GM21390 (cell line): Measurements from ENCODE around the gene CUL4A.
A peak's percentile ranks its signal among the peaks of the same experiment; 100 is the strongest.

Source experiments
- ATAC-seq: cut with Tn5 transposase; IDR thresholded peaks from one replicate; pipeline ENCODE4 v1.9.1; 2021; ENCODE audit not compliant: unreplicated experiment

Gene CUL4A

DNA sequence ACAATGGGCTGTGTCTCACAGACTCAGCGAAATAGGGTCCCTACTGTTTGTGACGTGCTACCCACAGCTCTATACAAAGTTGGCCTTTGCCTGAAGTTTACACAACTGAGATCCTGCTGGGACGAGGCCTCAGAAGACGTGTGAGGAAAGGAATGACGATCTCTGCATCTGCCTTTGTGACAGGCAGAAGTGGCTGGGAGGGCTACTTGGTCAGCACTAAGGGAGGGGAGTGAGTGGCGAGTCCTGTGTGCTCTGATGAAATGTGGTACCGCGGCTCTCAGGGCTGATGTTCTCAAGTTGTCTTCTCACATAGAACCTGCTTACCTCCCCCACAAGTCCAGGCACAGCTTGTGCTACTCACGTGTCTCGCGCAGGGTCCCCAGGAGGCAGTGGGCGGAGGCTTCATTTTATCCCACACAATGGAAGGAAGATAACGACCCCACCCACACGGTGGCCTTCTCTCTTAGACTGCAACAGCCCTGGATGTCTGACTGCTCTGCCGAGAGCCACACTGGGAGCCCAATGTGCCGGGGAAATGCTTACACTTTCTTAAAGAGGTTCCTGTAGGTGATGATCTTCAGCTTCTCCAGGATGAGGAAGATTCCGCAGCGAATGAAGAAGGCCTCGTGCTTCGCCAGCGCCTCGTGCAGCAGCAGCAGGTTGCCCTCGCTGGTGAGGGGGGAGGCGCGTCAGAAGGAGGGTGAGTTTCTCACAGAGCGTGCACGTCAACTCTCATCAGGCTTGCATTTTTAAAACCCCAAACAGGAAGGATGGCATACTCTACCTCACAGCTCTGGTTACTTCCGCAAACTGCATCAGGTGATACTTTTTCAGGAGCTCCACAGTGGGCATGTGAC, 29.8 kb upstream of the CUL4A start:
- ATAC-seq, result no peak

DNA sequence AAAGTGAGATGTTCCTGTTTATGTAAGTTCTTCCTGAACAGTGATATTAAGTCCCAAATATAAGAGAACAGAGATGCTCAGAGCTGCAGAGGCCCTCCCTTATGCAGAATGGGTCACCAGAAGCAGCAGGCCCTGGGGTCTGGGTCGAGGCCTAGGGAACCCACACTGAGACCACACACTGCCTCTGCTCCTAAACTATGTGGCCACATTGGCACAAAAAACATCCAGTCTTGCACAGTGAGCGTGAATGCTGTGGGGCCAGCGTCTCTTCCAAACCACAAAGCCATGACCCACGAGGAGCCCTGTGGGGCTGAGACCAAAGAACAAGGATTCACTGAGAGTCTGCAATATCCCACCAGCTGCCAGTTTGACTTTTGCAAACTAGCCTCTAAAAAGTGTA, 27.4 kb upstream of the CUL4A start:
- ATAC-seq, result no peak

DNA sequence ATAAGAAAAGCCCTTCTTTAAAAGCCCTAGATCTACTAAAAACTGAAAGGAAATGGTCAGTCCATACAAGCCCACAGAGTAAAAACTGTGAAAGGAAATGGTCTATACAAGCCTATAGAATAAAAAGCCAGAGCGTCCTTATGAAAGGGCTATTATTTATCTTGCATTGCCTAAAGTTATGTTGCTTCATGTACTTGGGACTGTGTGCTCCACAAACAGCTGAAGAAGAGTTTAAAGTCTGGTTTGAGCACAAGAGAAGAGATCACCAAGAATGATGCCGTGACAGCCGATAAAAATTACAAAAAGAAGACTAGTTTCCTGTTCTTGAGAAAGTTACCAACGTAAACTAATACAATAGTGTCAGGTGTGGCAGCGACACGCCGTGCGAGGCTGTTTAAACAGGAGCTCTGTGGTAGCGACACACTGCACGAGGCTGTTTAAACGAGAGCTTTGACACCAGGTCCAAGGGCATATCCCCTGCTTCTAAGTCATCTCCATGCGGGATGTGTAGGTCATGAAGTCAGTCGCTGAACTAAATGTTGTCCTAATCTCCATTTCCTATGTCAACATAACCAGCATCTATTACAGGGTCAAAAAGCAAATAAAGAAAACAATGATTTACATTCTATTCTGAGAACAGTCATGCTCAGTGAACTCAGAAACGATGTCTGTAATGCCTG, 25.8 kb upstream of the CUL4A start:
- ATAC-seq, result no peak

DNA sequence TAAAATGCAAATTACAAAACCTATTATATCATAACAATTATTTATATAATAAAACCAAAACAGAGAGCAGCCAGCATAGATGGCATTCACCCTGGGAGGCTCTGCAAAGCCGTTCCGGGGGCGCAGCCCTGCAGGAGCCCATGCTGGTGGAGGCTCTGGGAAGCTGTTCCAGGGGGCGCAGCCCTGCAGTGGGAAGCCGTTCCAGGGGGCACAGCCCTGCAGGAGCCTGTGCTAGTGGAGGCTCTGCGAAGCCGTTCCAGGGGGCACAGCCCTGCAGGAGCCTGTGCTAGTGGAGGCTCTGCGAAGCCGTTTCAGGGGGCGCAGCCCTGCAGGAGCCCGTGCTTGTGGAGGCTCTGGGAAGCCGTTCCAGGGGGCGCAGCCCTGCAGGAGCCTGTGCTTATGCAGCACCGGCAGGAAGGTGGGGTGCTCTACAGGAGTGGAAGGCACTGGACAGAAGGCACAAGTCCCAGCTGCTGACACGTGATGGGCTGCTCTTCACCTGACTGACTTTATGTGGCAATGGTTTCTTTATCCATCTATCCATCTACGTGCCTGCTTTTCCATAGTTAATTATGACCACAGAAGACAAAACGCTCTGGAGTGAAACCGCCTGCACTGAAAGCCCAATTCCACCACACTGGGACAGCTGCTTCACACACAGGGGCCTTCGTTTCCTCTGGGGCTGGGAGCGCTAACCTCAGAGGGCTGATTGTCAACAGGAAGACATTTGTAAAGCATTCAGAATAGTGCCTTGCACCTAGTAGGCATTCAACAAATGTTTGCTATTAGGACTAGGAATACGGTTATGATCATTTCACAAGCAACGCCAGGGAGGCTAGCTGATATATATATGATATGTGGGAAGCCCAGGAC, 24.6 kb upstream of the CUL4A start:
- no peak for ATAC-seq

DNA sequence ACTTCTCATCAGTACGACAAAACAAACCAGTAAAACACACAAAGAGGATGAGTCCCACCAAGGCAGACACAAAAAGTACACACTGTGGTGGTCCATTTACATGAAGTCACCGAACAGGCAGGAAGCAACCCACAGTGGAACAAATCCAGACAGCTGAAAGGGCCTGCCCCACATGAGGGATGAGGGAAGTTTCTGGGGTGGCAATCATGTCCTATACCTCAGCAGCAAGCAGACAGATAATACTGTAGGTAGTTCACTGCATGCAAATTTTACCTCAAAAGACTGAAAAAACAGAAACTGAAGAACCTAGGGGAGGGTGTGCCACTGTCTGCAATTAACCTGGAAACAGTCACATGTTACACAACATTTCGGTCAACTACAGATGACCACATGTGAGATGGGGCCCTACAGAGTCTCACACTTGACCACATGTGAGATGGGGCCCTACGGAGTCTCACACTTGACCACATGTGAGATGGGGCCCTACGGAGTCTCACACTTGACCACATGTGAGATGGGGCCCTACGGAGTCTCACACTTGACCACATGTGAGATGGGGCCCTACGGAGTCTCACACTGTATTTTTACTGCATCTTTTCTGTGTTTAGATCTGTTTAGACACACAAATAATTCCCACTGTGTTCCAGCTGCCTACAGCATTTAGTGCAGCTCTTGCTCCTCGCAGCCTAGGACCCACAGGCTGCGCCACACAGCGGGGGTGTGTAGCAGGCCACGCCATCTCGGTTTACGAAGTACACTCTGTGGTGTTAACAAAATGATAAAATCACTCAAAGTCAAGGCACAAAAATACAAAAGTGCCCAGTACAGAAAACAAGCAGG, 23.1 kb upstream of the CUL4A start:
- ATAC-seq, result peak; percentile 84

DNA sequence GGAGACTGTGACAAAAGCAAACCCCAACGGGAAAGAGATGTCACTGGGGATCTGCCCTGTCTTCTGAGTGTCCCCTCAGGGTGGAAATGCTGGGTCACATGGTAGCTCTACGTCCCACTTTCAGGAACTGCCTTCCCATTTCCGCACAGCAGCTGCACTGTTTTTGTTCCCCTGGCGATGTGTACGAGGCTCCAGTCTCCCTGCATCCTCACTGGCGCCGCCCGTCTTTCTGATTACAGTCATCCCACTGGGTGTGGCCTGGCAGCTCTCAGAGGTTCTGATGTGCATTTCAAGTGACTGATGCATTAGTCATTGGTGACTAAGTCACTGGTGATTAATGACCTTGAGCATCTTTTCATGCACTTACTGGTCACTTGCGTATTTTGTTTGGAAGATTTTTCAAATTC, 22.1 kb upstream of the CUL4A start:
- no peak for ATAC-seq

DNA sequence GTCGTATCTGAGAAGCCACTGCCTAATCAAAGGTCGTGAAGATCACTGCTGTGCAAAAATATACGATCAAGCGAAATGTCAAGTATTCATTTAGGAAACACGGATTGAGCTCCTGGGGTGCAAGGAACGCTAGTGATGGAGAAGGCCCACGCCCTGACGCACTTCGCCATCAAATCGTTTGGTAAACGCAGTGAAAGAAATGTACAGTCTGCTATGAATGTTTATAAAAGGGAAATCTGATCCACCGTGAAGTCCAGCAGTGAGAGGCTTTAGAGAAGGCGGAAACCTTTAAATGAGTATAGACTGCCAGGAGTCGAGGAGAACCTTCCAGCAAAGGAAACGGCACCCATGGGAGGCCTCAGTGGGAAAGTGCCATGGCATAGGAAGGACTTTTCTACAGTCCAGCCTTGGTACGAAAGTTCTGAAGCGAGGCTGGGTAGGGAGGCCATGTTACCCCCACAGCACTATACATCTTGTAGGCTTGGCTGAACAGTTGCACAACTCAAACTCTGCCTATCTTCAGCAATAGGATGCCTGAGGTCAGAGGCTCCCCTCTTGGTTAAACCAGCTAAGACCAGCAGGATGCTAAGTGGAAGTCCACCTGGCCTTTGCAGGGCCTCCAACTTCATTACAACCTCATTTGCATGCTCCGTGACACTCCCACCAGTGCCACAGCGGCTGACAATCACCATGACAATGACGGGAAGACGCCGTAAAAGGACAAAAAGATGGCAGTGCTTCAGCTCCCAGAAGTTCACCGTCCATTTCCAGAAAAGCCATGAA, 21.3 kb upstream of the CUL4A start:
- ATAC-seq, result no peak

DNA sequence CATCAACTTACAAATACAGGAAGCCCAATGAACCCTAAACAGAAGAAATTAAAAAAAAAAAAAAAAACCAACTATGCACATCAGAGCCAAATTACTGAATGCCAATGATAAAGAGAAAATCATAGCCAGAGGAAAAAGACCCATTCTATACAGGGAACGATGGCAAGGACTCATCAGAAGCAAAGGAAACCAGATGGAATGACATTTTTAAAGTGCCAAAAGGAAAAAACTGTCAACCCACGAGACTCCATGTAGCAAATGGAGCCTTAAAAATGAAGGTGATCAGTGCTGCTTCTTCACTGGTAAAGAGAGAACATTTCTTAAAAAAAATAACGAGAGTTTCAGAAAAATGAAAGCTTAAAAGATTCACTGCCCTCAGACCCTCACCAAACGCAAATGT, 19.2 kb upstream of the CUL4A start:
- ATAC-seq, result no peak

DNA sequence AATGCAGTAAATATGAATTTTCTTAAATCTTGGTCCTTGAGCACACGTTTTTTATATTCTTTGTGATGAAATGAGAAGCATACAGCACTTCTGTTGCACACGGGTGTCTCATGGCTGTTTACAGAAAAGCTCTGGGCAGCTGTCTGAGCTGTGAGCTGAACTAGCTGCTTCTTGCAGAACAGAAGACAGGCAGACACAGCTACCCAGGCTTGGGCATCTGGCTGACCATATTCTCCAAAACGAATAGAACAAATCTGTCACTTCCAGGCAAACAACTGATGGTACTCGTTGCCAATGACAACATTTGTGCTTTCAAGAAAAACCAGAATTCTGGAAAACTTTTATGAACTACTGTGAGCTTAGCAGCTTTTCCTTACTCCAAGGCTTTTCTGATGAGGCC, 17.1 kb upstream of the CUL4A start:
- ATAC-seq, result no peak

DNA sequence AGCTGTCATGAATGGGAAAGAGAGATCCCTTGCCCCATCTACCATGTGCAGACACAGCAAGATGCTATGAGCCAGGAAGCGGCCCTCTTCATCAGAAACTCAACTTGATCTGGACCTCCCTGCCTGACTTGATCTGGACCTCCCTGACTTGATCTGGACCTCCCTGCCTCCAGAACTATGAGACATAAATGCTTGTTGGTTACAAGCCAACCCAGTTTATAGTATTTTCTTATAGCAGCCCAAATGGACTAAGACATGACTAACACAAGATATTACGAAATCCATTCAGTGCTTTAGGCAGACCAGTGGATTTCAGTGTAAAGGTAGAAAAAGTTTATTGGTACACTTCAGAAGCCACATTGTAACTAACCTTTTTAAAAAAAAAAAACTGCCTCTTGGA, 16.5 kb upstream of the CUL4A start:
- ATAC-seq, result no peak

DNA sequence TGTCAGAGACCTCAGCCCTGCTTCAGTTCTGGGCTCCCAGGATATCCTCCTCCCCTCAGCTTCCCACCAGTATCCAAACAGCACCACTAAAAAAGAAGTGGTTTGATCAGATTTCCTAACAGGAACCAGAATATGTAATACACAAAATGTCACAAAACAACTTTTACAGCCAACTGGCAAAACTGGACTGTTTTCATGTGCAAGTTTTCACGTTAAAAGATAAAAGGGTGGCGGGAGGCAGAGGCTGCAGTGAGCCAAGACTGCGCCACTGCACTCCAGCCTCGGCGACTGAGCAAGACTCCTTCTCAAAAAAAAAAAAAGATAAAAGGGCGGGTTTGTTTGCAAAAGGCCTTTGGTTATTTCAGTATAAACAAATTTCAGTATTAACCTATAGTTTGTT, 14.1 kb upstream of the CUL4A start:
- ATAC-seq, result no peak

DNA sequence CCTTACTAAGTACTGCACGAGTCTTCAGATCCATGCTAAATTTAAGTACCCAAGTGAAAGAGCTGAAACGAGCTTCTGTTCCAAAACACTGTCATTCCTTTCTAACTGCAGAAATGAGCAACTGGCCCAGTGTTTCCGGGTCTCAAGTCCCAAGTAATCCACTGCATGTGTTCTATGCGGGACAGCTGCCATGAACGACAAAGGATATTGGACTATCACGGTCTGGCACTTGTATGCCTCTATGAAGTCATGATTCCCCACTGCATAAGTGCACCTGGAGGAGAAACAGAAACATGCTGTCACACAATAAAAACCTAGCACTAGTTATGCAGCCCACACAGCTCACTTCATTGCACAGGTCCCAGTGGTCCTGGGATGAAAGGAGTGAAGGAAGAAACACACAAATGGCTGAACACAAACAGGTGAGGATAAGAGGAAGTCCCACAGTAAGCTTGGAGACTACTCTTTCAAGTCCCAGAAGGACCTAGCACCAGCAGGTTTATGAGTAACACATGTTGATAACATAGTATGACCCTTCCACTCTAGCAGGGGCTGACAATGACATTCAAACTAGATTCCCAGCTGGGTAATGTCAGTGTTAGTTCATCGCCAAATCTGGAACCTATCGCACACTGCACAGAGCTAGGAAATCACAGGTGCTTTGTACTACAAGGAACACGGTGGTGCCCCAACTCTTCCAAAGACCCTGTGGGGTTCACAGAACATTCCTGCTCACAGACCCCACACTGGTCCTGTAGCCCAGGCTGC, 12.3 kb upstream of the CUL4A start:
- no peak for ATAC-seq

DNA sequence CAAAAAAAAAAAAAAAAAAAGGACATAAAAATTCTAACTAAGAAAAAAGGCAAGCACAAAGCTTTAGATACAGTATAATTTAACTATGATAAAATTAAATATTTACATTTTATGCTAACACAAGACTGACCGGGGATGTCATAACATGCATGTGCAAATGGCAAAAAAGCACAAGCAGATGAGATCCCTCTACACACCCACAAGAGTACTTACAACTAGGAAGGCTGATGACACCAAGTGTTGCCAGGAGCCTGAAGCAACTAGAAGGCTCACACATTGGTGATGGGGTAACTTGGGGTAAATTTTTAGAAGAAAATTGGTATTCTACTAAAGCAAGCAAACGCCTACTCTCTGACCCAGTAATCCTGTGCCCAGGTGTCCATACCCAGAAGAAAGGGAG, 7.6 kb upstream of the CUL4A start:
- ATAC-seq, result no peak

DNA sequence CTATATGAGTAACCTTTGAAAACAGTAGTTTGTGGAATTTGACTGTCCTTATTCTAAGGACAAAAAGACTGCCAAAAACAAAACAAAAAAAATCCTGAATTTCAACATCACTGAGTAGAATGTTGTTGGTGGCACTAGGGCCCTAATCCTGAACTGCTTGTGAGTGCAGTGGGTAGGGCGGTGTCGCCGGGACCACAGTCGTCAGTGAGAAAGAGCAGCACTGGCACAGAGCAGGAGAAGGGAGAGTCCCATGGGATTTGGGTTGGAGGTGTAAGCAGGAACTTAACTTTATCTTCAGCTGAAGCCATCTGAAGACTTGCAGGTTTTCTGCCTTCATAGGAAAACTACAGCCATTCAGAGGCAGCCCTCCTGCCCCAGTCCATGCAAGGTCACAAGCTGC, 6.5 kb upstream of the CUL4A start:
- ATAC-seq, result no peak

DNA sequence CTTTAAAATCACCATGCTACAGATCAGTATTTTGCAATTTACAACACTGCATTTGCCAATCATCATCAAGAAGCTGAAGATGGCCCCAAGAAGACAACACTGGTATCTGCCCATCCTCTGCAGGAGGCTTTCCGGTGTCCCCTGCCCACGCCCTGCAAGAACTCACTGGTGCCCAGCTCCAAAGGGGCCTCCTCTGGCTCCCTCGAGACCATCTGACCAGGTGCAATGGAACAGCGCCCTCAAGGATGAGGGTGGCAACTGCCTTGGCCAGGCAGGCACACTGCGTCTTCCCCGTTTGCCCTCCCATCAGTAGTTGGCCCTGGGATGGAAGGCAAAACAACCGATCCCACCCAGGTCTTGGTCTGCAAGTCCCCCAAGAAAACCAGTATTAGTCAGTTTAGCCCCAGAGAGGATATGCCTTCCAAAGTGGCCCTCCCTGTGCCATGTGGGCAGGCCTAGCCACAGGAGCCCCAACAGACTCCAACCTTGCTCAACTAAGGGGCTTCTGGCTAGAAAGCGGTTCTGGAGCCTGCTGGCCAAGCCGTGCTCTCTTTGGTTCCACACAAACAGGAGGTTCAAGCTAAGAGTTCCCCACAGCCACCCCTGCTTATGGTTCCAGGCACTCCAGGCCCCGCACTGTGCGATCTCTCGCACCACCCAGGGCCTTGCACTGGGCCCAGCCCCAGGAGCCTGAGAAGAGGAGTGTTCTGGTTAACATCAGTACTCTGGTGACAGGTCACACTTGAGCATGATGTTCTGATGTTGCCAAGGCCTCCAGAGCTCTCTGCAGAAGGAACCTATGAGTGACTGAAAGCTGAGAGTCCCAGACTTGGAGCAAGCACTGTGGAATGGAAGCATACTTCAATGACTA, 5.7 kb upstream of the CUL4A start:
- ATAC-seq, result no peak

DNA sequence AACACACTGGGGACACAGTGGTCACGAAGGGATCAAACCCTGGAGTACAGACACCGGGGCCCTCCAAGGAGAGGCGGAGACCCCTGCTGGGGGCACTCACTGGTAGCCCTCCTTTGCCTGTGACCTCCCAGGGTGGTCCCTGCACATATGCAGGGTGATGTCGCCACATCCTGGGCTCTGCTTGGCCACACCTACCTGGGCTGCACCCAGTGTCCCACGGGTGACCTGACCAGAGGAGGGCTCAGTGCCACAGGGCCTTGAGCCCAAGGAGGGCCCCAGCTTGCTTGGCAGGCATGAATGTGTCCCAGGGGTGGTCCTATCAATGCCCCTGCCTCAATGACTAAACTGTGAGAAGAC, 5.1 kb upstream of the CUL4A start:
- no peak for ATAC-seq

DNA sequence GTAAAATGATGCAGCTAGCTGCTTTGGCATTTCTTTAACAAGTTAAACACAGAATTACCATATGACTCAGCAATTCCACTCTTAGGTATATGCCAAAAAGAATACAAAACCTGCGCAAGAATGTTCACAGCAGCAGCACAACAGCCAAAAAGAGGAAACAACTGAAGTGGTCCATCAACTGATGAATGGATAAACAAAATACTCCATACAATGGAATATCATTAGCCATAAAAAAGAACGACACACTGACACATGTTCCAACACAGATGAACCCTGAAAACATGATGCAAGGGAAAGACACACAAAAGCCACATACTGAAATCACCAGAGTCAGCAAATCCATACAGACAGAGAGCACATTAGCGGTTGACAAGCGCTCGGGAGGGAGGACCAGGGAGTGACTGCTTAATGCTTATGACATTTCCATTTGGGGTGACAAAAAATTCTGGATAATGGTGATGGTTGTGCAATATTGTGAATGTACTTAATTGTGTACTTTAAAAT, 3.9 kb upstream of the CUL4A start:
- no peak for ATAC-seq

DNA sequence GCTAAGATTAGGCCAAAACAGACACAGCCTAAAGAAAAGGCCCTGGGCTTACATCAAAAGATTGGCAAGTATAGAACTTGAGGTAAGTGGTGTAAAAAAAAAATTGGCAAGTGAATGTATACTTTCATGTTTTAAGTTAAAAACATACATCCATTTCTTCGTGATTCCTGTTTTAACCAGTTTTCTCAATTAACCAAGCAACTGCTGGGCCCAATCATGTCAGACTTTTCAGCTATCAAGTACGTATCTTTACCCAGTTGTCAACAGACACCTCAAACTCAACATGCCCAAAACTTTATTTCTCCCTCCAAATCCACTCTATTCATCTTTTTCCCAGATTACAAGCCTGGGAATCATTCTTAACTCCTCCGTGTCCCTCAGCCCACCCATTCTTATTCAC, 2.0 kb upstream of the CUL4A start:
- ATAC-seq, result no peak
